K562 treated with DMSO at 1 percent for 24 hours (cell line): Measurements from ENCODE around the gene FOXD1. TPM values are rescaled to one million over a fixed set of nuclear protein-coding genes. Genes with fewer than 3 reads are reported as not detected.

Experiments
- total RNA-seq: library from RNA; unstranded; fragments of 300-600 nt; gene quantifications from 2 replicates; pipeline ENCODE4 v1.2.3, GENCODE V29; 2022; ENCODE audit warnings: low read depth; ENCODE audit not compliant: insufficient read depth

FOXD1 gene
- total RNA-seq = 0.28 and 0.63 TPM in 2 replicates

DNA sequence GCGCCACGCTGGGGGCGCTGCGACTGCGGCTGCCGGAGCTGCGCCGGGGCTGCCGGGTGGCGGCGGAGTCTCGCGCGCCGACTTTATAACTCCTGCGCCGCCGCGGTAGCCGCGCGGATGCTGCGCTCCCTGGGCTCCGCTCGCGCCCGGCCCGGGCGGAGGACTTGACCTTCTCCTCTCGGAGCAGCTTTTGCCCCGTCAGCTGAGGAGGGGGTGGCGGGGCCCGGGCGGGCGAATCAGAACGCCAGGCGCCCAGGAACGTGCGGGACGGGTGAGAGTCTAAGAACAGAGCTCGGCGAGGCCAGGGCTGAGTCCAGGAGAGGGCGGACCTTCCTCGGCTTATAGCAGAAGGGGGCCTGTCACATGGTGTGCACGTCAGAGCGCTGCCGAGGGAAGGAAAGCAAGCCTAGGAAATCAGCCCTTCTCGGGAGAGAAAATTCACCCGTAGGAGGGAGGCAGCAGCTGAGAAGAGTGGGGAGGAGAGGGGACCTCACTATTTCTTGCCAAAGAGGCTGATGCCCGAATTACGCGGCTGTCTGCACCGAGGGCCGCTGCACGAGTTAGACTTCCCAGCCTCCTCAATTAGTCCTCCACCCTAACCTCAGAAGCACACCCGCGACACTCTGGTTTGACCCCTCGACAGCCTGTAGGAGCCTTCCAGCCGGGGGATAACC lies at the start of gene FOXD1:
TSS of gene FOXD1 (minus strand) at position 315 of the 674 bp plus-strand sequence. CDS start 415 bp downstream, outside the sequence.

Other genes with a start within 250 kb of the FOXD1 start
- gene BTF3, start 49.7 kb upstream of the FOXD1 start, total RNA-seq = 569 and 580 TPM in 2 replicates
- 11.0 and 14.3 TPM in 2 replicates for gene ANKRA2, start 116.9 kb upstream of the FOXD1 start, total RNA-seq
- 2.5 and 4.8 TPM in 2 replicates for gene UTP15, start 117.0 kb upstream of the FOXD1 start, total RNA-seq
- gene ARHGEF28, start 177.4 kb upstream of the FOXD1 start, total RNA-seq = not detected in 2 replicates